ENCODE data around the gene RARS1.
"Not testable (repeated sequence)": the region's sequence is repeated elsewhere in the genome, so short reads cannot be mapped to it uniquely, and the experiment has no call there.

Gene RARS1

DNA sequence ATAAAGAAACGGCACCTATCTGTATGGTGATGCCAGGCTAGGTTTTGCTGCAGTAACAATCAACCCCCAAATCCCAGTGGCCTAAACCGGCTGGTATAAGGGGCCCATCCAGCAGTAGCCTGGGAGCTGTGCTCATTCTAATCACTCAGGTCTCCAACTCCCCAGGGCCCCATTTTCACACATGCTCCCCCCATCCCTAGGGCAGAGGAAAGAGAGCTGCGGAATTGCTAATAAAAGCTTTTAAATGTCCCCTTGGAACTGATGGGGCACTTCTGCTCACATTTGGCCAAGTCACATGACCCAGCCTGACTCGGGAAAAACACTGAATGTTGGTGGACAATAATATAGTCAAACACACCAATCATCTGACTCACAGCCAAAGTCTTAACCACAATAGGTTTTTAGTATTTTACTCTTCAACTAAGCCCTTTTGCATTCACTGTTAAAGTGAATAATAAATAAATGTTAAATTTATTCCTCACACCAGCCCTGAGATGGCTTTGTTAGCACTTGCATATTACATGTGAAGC is 44.4 kb downstream of the RARS1 start:
- no peak overlapping the region for H3K4me3 ChIP-seq (ENCODE audit: low read depth, low read length)
- TF ChIP-seq, protein P1, sequence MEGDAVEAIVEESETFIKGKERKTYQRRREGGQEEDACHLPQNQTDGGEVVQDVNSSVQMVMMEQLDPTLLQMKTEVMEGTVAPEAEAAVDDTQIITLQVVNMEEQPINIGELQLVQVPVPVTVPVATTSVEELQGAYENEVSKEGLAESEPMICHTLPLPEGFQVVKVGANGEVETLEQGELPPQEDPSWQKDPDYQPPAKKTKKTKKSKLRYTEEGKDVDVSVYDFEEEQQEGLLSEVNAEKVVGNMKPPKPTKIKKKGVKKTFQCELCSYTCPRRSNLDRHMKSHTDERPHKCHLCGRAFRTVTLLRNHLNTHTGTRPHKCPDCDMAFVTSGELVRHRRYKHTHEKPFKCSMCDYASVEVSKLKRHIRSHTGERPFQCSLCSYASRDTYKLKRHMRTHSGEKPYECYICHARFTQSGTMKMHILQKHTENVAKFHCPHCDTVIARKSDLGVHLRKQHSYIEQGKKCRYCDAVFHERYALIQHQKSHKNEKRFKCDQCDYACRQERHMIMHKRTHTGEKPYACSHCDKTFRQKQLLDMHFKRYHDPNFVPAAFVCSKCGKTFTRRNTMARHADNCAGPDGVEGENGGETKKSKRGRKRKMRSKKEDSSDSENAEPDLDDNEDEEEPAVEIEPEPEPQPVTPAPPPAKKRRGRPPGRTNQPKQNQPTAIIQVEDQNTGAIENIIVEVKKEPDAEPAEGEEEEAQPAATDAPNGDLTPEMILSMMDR (IDR thresholded peaks at IDR 0.05; ENCODE audit: low read depth, low read length, missing control alignments) = no peak
- DNase-seq (ENCODE audit: low read depth) = no peak

DNA sequence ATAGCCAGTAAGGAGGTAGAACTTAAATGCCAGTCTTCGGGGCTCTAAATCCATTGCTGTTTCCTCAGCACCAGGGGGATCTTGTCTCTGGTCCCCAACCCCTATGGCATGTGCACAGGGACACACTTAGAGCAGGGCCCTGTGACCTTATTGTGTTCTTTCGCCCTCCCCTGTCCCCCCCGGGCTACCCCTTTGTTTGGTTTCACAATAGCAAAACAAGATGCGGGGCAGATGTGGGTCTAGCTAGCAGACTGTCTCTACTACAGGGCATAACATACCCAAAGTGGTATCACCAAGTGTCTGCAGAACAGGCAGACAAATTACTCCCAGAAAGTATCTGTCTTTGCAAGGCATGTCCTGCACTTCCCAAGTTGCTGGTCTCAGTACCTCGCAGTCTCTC is 44.9 kb downstream of the RARS1 start:
- H3K4me3 ChIP-seq (ENCODE audit: low read depth, low read length) = no peak overlapping the region
- TF ChIP-seq, protein P1 (IDR thresholded peaks at IDR 0.05; ENCODE audit: low read depth, low read length, missing control alignments) = no peak
- no peak for DNase-seq (ENCODE audit: low read depth)

DNA sequence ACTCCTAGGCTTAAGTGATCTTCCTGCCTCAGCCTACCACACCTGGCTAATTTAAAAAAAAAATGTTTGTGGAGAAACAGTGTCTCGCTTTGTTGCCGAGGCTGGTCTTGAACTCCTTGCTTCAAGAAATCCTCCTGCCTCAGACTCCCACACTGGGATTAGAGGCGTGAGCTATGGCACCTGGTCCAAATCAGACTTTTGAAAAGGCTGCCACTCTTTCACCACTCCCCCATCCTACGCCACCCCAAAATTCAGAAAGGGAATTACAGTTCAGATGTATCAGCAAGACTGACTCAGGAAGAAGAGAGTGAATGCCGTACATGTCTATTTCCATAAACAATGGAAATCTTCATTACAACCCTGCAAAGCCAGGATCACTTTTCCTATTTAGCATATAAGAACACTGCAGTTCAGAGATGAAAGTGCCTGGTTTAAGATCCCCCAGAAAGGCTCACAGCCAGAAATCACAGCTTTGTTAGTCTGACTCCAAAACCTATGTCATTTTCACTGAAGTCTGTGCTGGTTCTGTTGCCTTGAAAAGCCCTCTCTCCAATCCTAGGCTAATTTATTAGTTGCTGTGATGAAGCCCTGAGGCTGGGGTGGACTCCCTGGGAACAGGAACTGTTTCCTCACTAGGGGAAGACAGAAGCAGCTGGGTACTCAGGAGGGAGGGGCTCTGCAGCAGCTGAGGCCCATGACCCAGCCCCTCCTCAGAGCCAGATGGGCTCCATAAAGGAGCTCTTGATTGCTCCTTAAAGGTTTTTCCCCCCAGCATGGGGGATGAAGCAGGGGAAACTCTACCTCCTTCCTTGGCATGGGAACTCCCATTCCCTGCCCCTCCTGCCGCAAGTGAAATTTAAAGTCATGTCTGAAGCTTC is 46.0 kb downstream of the RARS1 start:
- no peak overlapping the region for H3K4me3 ChIP-seq (ENCODE audit: low read depth, low read length)
- TF ChIP-seq, protein P1 (IDR thresholded peaks at IDR 0.05; ENCODE audit: low read depth, low read length, missing control alignments) = no peak
- DNase-seq (ENCODE audit: low read depth) = no peak

DNA sequence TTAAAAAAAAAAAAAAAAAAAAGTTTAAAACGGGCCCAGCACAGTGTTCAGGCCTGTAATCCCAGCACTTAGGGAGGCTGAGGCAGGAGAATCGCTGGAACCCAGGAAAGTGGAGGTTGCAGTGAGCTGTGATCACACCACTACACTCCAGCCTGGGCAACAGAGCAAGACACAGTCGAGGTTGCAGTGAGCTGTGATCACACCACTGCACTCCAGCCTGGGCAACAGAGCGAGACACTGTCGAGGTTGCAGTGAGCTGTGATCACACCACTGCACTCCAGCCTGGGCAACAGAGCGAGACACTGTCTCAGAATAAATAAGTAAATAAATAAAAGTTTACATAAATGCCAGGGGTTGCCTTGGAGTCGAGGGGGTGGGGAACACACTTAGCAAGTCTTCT is 48.1 kb downstream of the RARS1 start:
- not testable (repeated sequence) for H3K4me3 ChIP-seq (ENCODE audit: low read depth, low read length); DNase-seq (ENCODE audit: low read depth)

DNA sequence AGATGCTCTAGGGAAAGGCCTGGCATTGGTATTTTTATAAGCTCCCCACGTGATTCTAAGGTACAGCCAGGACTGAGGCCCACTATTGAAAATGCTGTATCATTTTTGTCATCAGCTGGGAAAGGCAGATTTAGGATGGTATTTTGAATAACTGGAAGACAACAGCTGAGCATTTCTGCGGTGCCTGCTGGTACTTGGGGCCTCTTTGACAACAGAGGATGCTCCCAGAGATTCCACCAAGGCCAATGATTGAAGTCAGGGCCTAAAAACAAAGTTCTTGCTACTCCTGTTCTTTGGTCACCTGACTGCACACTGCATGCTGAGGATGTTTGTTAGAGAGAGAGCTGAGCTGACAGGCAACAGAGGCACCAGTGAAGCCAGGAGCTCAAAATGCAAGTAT is 50.9 kb downstream of the RARS1 start:
- TF ChIP-seq, protein P1 (IDR thresholded peaks at IDR 0.05; ENCODE audit: low read depth, low read length, missing control alignments) = no peak
- H3K4me3 ChIP-seq (ENCODE audit: low read depth, low read length) = no peak overlapping the region
- no peak for DNase-seq (ENCODE audit: low read depth)

DNA sequence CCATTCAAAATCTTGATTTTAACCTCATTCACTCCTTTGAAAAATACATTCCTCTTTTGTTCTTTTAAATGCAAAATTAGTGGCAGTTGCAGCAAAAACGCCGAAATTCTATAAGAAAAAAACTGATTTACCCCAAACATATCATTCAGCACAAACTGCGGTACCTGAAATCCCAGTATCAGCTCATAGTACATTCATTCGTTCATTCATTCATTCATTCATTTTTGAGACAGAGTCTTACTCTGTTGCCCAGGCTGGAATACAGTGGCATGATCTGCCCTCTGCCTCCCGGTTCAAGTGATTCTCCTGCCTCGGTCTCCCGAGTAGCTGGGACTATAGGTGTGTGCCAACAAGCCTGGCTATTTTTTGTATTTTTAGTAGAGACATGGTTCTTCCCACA is 63.3 kb downstream of the RARS1 start:
- DNase-seq (ENCODE audit: low read depth) = no peak
- H3K4me3 ChIP-seq (ENCODE audit: low read depth, low read length) = no peak overlapping the region
- TF ChIP-seq, protein P1 (IDR thresholded peaks at IDR 0.05; ENCODE audit: low read depth, low read length, missing control alignments) = no peak

DNA sequence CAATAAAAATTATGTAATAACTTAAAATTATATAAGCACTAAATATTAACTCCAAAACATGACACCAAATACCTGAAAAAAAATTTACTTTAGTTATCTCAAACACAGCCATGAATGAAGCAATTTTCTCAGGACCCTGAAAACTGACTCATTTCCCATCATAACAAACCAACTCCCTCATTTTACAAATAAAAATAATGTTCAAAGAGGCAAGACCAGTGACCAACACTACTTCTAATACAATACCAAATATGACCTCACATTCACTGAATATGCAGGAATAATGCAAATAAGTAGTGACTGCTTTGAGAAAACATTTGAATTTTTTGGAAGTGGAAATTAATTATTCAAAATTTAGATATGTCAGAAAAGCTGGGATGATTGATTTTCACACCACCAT is 64.4 kb downstream of the RARS1 start:
- no peak overlapping the region for H3K4me3 ChIP-seq (ENCODE audit: low read depth, low read length)
- no peak for DNase-seq (ENCODE audit: low read depth)
- TF ChIP-seq, protein P1 (IDR thresholded peaks at IDR 0.05; ENCODE audit: low read depth, low read length, missing control alignments) = no peak
